SK-N-SH treated with all-trans-retinoic acid at 6 μM for 48 hours (cell line): Measurements from ENCODE around the gene NAA11.

ENCODE experiments used
- ARNTL ChIP-seq: fragments of 450-650 bp; formaldehyde crosslinking; IDR thresholded peaks from 2 replicates; pipeline ENCODE4 v1.5.0; 2020; ENCODE audit warnings: low read depth, mild to moderate bottlenecking, moderate library complexity, borderline replicate concordance
- BACH2 ChIP-seq: fragments of 250-450 bp; sonication (Bioruptor Pico); IDR thresholded peaks from 2 replicates; pipeline ENCODE4 v1.9.0; 2021; ENCODE audit warnings: mild to moderate bottlenecking, borderline replicate concordance
- CSDC2 ChIP-seq: fragments of 250-450 bp; sonication (Bioruptor Pico); IDR thresholded peaks from 2 replicates; pipeline ENCODE4 v1.5.0; 2020; ENCODE audit warnings: mild to moderate bottlenecking, moderate library complexity
- ISL1 ChIP-seq: fragments of 250-450 bp; sonication (Bioruptor Pico); IDR thresholded peaks from 2 replicates; pipeline ENCODE4 v2.1.2; 2022; ENCODE audit warnings: mild to moderate bottlenecking, moderate library complexity
- OSR1 ChIP-seq: fragments of 250-450 bp; sonication (Bioruptor Pico); IDR thresholded peaks from 2 replicates; pipeline ENCODE4 v1.8.0; 2022; ENCODE audit warnings: moderate library complexity, mild to moderate bottlenecking, inconsistent platforms
- PPARA ChIP-seq: fragments of 250-450 bp; sonication (Bioruptor Pico); IDR thresholded peaks from 2 replicates; pipeline ENCODE4 v1.5.0; 2020; ENCODE audit warnings: mild to moderate bottlenecking, borderline replicate concordance
- RARB ChIP-seq: fragments of 250-450 bp; sonication (Bioruptor Pico); IDR thresholded peaks from 2 replicates; pipeline ENCODE4 v1.8.0; 2021; ENCODE audit warnings: mild to moderate bottlenecking, moderate library complexity
- SNAI2 ChIP-seq: fragments of 250-450 bp; sonication (Bioruptor Pico); IDR thresholded peaks from 2 replicates; pipeline ENCODE4 v1.5.0; 2020; ENCODE audit warnings: mild to moderate bottlenecking, moderate library complexity
- ZFP30 ChIP-seq: fragments of 450-650 bp; formaldehyde crosslinking; IDR thresholded peaks from 2 replicates; pipeline ENCODE4 v1.5.0; 2022; ENCODE audit warnings: mild to moderate bottlenecking, moderate library complexity
- ZNF8 ChIP-seq: fragments of 450-650 bp; formaldehyde crosslinking; IDR thresholded peaks from 2 replicates; pipeline ENCODE4 v1.5.0; 2020; ENCODE audit warnings: mild to moderate bottlenecking, moderate library complexity
- TF ChIP-seq, protein P1 (sequence below): fragments of 250-450 bp; sonication (Bioruptor Pico); IDR thresholded peaks from 2 replicates; pipeline ENCODE4 v1.8.0; 2020; ENCODE audit warnings: mild to moderate bottlenecking, moderate library complexity, borderline replicate concordance
- TF ChIP-seq, protein P2 (sequence below): fragments of 250-450 bp; sonication (Bioruptor Pico); IDR thresholded peaks from 2 replicates; pipeline ENCODE4 v1.8.0; 2021; ENCODE audit warnings: low read depth, mild to moderate bottlenecking, moderate library complexity, borderline replicate concordance

DNA sequence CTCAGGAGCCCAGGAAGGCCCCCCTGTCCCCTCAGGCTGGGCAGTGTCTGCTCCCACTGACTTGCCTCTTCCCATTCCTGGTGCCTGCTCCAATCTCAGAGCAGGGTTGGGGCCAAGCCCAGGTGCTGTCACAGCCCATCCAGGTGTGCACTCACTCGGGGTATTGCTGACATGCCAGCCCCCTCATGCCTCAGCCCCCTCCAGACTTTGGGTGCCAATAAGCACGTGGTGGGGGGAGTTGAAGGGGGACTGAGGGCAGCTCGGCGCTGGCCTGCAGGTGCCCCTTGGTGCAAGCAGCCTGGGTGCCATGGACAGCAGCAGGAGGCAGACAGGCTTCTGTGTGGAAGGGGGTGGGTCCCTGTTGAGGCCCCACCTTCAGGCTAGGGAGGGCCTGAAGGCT is 28.4 kb downstream of the NAA11 start:
- TF ChIP-seq, protein P1, sequence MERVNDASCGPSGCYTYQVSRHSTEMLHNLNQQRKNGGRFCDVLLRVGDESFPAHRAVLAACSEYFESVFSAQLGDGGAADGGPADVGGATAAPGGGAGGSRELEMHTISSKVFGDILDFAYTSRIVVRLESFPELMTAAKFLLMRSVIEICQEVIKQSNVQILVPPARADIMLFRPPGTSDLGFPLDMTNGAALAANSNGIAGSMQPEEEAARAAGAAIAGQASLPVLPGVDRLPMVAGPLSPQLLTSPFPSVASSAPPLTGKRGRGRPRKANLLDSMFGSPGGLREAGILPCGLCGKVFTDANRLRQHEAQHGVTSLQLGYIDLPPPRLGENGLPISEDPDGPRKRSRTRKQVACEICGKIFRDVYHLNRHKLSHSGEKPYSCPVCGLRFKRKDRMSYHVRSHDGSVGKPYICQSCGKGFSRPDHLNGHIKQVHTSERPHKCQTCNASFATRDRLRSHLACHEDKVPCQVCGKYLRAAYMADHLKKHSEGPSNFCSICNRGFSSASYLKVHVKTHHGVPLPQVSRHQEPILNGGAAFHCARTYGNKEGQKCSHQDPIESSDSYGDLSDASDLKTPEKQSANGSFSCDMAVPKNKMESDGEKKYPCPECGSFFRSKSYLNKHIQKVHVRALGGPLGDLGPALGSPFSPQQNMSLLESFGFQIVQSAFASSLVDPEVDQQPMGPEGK (CRISPR knock-in tag) = no peak
- TF ChIP-seq CSDC2 (no peak), ZFP30 (no peak), BACH2 (CRISPR knock-in tag) (no peak), PPARA (CRISPR knock-in tag) (no peak), OSR1 (CRISPR knock-in tag) (no peak), ISL1 (CRISPR knock-in tag) (no peak), ZNF8 (no peak), SNAI2 (no peak), ARNTL (no peak), RARB (no peak)
- TF ChIP-seq, protein P2, sequence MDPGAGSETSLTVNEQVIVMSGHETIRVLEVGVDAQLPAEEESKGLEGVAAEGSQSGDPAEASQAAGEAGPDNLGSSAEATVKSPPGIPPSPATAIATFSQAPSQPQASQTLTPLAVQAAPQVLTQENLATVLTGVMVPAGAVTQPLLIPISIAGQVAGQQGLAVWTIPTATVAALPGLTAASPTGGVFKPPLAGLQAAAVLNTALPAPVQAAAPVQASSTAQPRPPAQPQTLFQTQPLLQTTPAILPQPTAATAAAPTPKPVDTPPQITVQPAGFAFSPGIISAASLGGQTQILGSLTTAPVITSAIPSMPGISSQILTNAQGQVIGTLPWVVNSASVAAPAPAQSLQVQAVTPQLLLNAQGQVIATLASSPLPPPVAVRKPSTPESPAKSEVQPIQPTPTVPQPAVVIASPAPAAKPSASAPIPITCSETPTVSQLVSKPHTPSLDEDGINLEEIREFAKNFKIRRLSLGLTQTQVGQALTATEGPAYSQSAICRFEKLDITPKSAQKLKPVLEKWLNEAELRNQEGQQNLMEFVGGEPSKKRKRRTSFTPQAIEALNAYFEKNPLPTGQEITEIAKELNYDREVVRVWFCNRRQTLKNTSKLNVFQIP (CRISPR knock-in tag) = no peak
